GM23338 (cell line): ENCODE measurements around the gene CCBE1. TPM values are rescaled to one million over a fixed set of nuclear protein-coding genes. Genes with fewer than 3 reads are reported as not detected.

Source experiments
- ATAC-seq: fragments of 200-7000 bp; cut with Tn5 transposase; 3 replicates; pipeline ENCODE4 v1.9.1; 2020
- DNase-seq: peaks from one replicate; pipeline ENCODE4 v3.0.0-alpha.2; 2015; ENCODE audit warnings: low spot score
- H2AFZ ChIP-seq: fragments of 200-600 bp; sonication (generic); 2 replicates; pipeline ENCODE4 v1.8.0; 2016; ENCODE audit warnings: antibody characterized with exemption, mild to moderate bottlenecking, moderate library complexity
- H3F3A ChIP-seq: fragments of 200-600 bp; sonication (generic); replicated peaks from 2 replicates; pipeline ENCODE4 v1.8.0; 2017; ENCODE audit warnings: antibody characterized with exemption, mixed run types, low read depth
- H3K27ac ChIP-seq: fragments of 200-600 bp; sonication (generic); 2 replicates; pipeline ENCODE4 v1.6.1; 2016; ENCODE audit warnings: low read depth
- H3K27me3 ChIP-seq: fragments of 200-600 bp; sonication (generic); 2 replicates; pipeline ENCODE4 v1.8.0; 2016; ENCODE audit warnings: mild to moderate bottlenecking, mixed run types, moderate library complexity; ENCODE audit not compliant: insufficient read depth
- H3K36me3 ChIP-seq: fragments of 200-600 bp; sonication (generic); 2 replicates; pipeline ENCODE4 v1.8.0; 2016; ENCODE audit warnings: mild to moderate bottlenecking; ENCODE audit not compliant: insufficient read depth
- H3K4me1 ChIP-seq: fragments of 200-600 bp; sonication (generic); 2 replicates; pipeline ENCODE4 v1.8.0; 2016; ENCODE audit warnings: mild to moderate bottlenecking, moderate library complexity; ENCODE audit not compliant: insufficient read depth
- H3K4me2 ChIP-seq: fragments of 200-600 bp; sonication (generic); 2 replicates; pipeline ENCODE4 v1.7.1; 2017; ENCODE audit warnings: mixed run types
- H3K4me3 ChIP-seq: fragments of 200-600 bp; sonication (generic); 2 replicates; pipeline ENCODE4 v1.6.1; 2016; ENCODE audit warnings: mixed run types
- H3K79me2 ChIP-seq: fragments of 200-600 bp; sonication (generic); replicated peaks from 2 replicates; pipeline ENCODE4 v1.8.0; 2017; ENCODE audit warnings: mild to moderate bottlenecking; ENCODE audit not compliant: insufficient read depth
- H3K9me2 ChIP-seq: fragments of 200-600 bp; sonication (generic); 2 replicates; pipeline ENCODE4 v1.8.0; 2017; ENCODE audit not compliant: insufficient read depth
- H4K20me1 ChIP-seq: fragments of 200-600 bp; sonication (generic); replicated peaks from 2 replicates; pipeline ENCODE4 v1.8.0; 2017; ENCODE audit warnings: mild to moderate bottlenecking; ENCODE audit not compliant: insufficient read depth
- H3K27ac Mint-ChIP-seq: 2 replicates; pipeline ENCODE4 v1.8.0; 2020; ENCODE audit warnings: inconsistent platforms, mild to moderate bottlenecking, moderate library complexity, mixed read lengths
- H3K27me3 Mint-ChIP-seq: 3 replicates; pipeline ENCODE4 v1.8.0; 2022; ENCODE audit warnings: low read depth, mild to moderate bottlenecking, moderate library complexity, mixed read lengths, inconsistent platforms; ENCODE audit not compliant: insufficient read depth, poor library complexity
- H3K36me3 Mint-ChIP-seq: 3 replicates; pipeline ENCODE4 v1.8.0; 2021; ENCODE audit warnings: low read depth, mild to moderate bottlenecking, inconsistent platforms, moderate library complexity, mixed read lengths
- H3K4me1 Mint-ChIP-seq: 3 replicates; pipeline ENCODE4 v1.8.0; 2020; ENCODE audit warnings: mild to moderate bottlenecking, inconsistent platforms, mixed read lengths
- H3K4me3 Mint-ChIP-seq: 3 replicates; pipeline ENCODE4 v1.8.0; 2021; ENCODE audit warnings: moderate library complexity, mild to moderate bottlenecking, inconsistent platforms, mixed read lengths
- H3K9me3 Mint-ChIP-seq: 3 replicates; pipeline ENCODE4 v1.8.0; 2020; ENCODE audit warnings: moderate library complexity, mild to moderate bottlenecking, inconsistent platforms, mixed read lengths
- EZH2phosphoT487 ChIP-seq: fragments of 200-600 bp; sonication (generic); IDR thresholded peaks from one replicate; pipeline ENCODE4 v1.8.1; 2018; ENCODE audit warnings: antibody characterized with exemption; ENCODE audit not compliant: unreplicated experiment
- JUNB ChIP-seq: IDR thresholded peaks from one replicate; pipeline ENCODE4 v1.6.1; 2016; ENCODE audit warnings: antibody characterized with exemption; ENCODE audit not compliant: unreplicated experiment
- NANOG ChIP-seq: IDR thresholded peaks from 2 replicates; pipeline ENCODE4 v1.6.1; 2016; ENCODE audit warnings: antibody characterized with exemption, borderline replicate concordance
- POLR2AphosphoS5 ChIP-seq: IDR thresholded peaks from 2 replicates; pipeline ENCODE4 v1.6.1; 2016; ENCODE audit warnings: antibody characterized with exemption, low read depth
- polyA plus RNA-seq: library from polyadenylated mRNA; unstranded; fragments of >200 nt; fragmentation: Nextera tagmentation; extraction: Ambion mirVana; gene quantifications from 2 replicates; pipeline ENCODE4 v1.2.1, GENCODE V29; 2016
- total RNA-seq: library from RNA; depleted of rRNA; stranded (reverse); fragments of >200 nt; shearing (Covaris generic); gene quantifications from 2 replicates; pipeline ENCODE4 v1.2.3, GENCODE V29; 2014
- TF ChIP-seq, protein P1 (sequence below): IDR thresholded peaks from one replicate; pipeline ENCODE4 v1.6.1; 2018; ENCODE audit warnings: antibody characterized with exemption; ENCODE audit not compliant: unreplicated experiment
- TF ChIP-seq, protein P2 (sequence below), 2 experiments: fragments of 200-600 bp in 1 of 2; sonication (generic) in 1 of 2; conservative IDR thresholded peaks; 2 replicates each; pipeline versions ENCODE4 v1.5.1 to v1.6.1; 2016 to 2017; ENCODE audit warnings: antibody characterized with exemption in 2 of 2, low read depth in 2 of 2, mild to moderate bottlenecking in 2 of 2, moderate library complexity in 1 of 2
- TF ChIP-seq, protein P3 (sequence below): IDR thresholded peaks from 2 replicates; pipeline ENCODE4 v1.6.1; 2016; ENCODE audit warnings: antibody characterized with exemption

CCBE1 gene
- total and polyA plus RNA-seq, 2 experiments from 2014 or later = 2.1 to 2.6 TPM

DNA sequence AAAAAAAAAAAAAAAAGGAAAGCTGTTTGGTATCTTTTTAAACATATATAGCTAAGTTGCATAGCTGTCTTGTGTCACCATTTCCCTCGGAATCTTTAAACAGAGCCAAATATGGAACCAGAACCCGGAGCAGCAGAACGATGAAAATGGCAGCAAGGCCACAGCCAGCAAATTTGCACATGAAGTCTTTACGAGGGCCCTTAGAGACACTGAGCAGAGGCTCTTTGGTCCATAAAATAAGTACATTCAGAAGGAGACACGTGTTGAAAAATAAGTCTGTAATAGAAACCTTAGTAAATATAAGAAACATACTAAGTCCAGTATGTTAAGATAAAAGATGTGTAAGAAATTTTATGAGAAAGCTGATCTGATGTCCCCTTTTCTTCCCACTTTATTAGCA, 16.2 kb downstream of the CCBE1 start:
- no peaks in the 10 kb centered on the region for H3F3A ChIP-seq
- no peaks in the 10 kb centered on the region for H3K79me2 ChIP-seq
- peaks cover 27% of the 10 kb centered on the region for H3K4me1 ChIP-seq
- no peaks in the 10 kb centered on the region for H3K9me2 ChIP-seq
- DNase-seq (no peak), ATAC-seq (no peak)
- H3K27ac ChIP-seq = no peak overlapping the region
- Mint-ChIP-seq H3K36me3 (no peaks in the 10 kb centered on the region), H3K9me3 (no peaks in the 10 kb centered on the region), H3K27me3 (peaks cover 10% of the 10 kb centered on the region), H3K4me1 (peaks cover 37% of the 10 kb centered on the region), H3K27ac (no peak overlapping the region), H3K4me3 (no peak overlapping the region)
- H3K4me3 ChIP-seq = no peak overlapping the region
- no peak overlapping the region for H2AFZ ChIP-seq
- 0 out of 2 replicates have a peak overlapping the region, but pooled peaks have one; percentile 49 for H3K4me2 ChIP-seq
- TF ChIP-seq POLR2AphosphoS5 = no peak
- TF ChIP-seq, protein P1, sequence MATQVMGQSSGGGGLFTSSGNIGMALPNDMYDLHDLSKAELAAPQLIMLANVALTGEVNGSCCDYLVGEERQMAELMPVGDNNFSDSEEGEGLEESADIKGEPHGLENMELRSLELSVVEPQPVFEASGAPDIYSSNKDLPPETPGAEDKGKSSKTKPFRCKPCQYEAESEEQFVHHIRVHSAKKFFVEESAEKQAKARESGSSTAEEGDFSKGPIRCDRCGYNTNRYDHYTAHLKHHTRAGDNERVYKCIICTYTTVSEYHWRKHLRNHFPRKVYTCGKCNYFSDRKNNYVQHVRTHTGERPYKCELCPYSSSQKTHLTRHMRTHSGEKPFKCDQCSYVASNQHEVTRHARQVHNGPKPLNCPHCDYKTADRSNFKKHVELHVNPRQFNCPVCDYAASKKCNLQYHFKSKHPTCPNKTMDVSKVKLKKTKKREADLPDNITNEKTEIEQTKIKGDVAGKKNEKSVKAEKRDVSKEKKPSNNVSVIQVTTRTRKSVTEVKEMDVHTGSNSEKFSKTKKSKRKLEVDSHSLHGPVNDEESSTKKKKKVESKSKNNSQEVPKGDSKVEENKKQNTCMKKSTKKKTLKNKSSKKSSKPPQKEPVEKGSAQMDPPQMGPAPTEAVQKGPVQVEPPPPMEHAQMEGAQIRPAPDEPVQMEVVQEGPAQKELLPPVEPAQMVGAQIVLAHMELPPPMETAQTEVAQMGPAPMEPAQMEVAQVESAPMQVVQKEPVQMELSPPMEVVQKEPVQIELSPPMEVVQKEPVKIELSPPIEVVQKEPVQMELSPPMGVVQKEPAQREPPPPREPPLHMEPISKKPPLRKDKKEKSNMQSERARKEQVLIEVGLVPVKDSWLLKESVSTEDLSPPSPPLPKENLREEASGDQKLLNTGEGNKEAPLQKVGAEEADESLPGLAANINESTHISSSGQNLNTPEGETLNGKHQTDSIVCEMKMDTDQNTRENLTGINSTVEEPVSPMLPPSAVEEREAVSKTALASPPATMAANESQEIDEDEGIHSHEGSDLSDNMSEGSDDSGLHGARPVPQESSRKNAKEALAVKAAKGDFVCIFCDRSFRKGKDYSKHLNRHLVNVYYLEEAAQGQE = no peak
- H4K20me1 ChIP-seq = no peaks in the 10 kb centered on the region
- H3K36me3 ChIP-seq = no peaks in the 10 kb centered on the region
- H3K27me3 ChIP-seq = no peaks in the 10 kb centered on the region

DNA sequence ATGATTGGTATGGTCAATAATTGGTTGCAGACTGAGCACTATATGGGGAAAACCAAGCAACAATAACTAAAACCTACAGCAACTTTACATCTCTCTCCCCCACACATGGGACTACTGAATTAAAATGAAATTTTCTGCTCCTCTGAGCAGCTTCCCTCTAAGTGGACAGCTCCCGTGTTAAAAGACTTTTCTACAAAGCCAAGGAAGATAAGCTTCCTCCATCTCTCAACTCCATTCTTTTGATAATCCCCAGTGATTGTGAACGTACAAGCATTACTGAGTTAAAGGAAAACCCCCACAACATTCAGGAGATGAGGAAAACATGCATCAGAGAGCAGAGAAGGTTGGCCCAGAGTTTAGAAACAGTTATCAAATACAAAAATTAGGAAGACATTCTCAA, 21.9 kb downstream of the CCBE1 start:
- no peak overlapping the region for H3K4me2 ChIP-seq
- H3K27me3 Mint-ChIP-seq = peaks cover 3% of the 10 kb centered on the region
- H3K36me3 Mint-ChIP-seq = no peaks in the 10 kb centered on the region
- H3K9me2 ChIP-seq = no peaks in the 10 kb centered on the region
- no peaks in the 10 kb centered on the region for H3F3A ChIP-seq
- DNase-seq = no peak
- H3K4me3 ChIP-seq = no peak overlapping the region
- no peak for ATAC-seq
- no peak overlapping the region for H3K27ac Mint-ChIP-seq
- H3K4me3 Mint-ChIP-seq = no peak overlapping the region
- no peaks in the 10 kb centered on the region for H3K27me3 ChIP-seq
- H3K79me2 ChIP-seq = no peaks in the 10 kb centered on the region
- no peaks in the 10 kb centered on the region for H3K4me1 ChIP-seq
- no peaks in the 10 kb centered on the region for H4K20me1 ChIP-seq
- H3K36me3 ChIP-seq = no peaks in the 10 kb centered on the region
- H3K4me1 Mint-ChIP-seq = peaks cover 2% of the 10 kb centered on the region; the same call in 1 of the 3 replicates
- no peak overlapping the region for H2AFZ ChIP-seq
- no peak overlapping the region for H3K27ac ChIP-seq
- H3K9me3 Mint-ChIP-seq = no peaks in the 10 kb centered on the region
- TF ChIP-seq, protein P2, sequence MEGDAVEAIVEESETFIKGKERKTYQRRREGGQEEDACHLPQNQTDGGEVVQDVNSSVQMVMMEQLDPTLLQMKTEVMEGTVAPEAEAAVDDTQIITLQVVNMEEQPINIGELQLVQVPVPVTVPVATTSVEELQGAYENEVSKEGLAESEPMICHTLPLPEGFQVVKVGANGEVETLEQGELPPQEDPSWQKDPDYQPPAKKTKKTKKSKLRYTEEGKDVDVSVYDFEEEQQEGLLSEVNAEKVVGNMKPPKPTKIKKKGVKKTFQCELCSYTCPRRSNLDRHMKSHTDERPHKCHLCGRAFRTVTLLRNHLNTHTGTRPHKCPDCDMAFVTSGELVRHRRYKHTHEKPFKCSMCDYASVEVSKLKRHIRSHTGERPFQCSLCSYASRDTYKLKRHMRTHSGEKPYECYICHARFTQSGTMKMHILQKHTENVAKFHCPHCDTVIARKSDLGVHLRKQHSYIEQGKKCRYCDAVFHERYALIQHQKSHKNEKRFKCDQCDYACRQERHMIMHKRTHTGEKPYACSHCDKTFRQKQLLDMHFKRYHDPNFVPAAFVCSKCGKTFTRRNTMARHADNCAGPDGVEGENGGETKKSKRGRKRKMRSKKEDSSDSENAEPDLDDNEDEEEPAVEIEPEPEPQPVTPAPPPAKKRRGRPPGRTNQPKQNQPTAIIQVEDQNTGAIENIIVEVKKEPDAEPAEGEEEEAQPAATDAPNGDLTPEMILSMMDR (conservative IDR thresholded peaks at IDR 0.05; ENCODE audit: low read depth in 2 of 2) = no peak
- no peak for TF ChIP-seq POLR2AphosphoS5
- TF ChIP-seq, protein P3, sequence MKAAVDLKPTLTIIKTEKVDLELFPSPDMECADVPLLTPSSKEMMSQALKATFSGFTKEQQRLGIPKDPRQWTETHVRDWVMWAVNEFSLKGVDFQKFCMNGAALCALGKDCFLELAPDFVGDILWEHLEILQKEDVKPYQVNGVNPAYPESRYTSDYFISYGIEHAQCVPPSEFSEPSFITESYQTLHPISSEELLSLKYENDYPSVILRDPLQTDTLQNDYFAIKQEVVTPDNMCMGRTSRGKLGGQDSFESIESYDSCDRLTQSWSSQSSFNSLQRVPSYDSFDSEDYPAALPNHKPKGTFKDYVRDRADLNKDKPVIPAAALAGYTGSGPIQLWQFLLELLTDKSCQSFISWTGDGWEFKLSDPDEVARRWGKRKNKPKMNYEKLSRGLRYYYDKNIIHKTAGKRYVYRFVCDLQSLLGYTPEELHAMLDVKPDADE = no peak
- no peak for TF ChIP-seq NANOG
- TF ChIP-seq JUNB = no peak
- TF ChIP-seq EZH2phosphoT487 = no peak
